AG09319 (cell line): ENCODE data around the gene SYNPR.

Source experiments
- DNase-seq: peaks from one replicate; pipeline ENCODE4 v3.0.0-alpha.2; 2010; ENCODE audit warnings: low read depth; ENCODE audit errors: extremely low read depth
- CTCF ChIP-seq: IDR thresholded peaks from 2 replicates; pipeline ENCODE4 v1.5.1; 2011; ENCODE audit warnings: low read depth, mild to moderate bottlenecking, inconsistent platforms, low read length, moderate library complexity

The SYNPR gene

GRCh38 chr3:63474828-63475518 lies 196.9 kb downstream of the SYNPR start:
- no peak for DNase-seq
- no peak for TF ChIP-seq CTCF

GRCh38 chr3:63477494-63478129 lies 199.5 kb downstream of the SYNPR start:
- TF ChIP-seq CTCF = no peak
- DNase-seq = no peak

GRCh38 chr3:63478990-63479660 lies 201.0 kb downstream of the SYNPR start:
- no peak for DNase-seq
- TF ChIP-seq CTCF = no peak

- no peak for TF ChIP-seq CTCF
- DNase-seq = no peak
Observed at GRCh38 chr3:63479661-63480035, 201.5 kb downstream of the SYNPR start.

GRCh38 chr3:63481627-63482026 lies 203.5 kb downstream of the SYNPR start:
- TF ChIP-seq CTCF = no peak
- no peak for DNase-seq

- no peak for TF ChIP-seq CTCF
- DNase-seq = no peak
Observed at GRCh38 chr3:63482341-63482740, 204.2 kb downstream of the SYNPR start.

GRCh38 chr3:63492464-63492863 lies 214.4 kb downstream of the SYNPR start:
- TF ChIP-seq CTCF = no peak
- no peak for DNase-seq
